AG04450 (cell line): ENCODE measurements around the gene RPTOR. TPM values are rescaled to one million over a fixed set of nuclear protein-coding genes. Genes with fewer than 3 reads are reported as not detected.

Experiments used
- CTCF ChIA-PET: fragments of 300-600, 350-600 bp; formaldehyde crosslinking; extraction: SDS; loops from one replicate; lab custom pipeline; 2022; ENCODE audit warnings: antibody characterized with exemption, inconsistent platforms; lab: Charles Lee
- POLR2A ChIA-PET: fragments of 350-600 bp; formaldehyde crosslinking; extraction: SDS; loops from one replicate; lab custom pipeline; 2021; ENCODE audit warnings: antibody characterized with exemption, inconsistent platforms; lab: Yijun Ruan, JAX
- DNase-seq: peaks from one replicate; pipeline ENCODE4 v3.0.0-alpha.2; 2011; ENCODE audit warnings: low read depth, low spot score
- H3K27ac ChIP-seq: one replicate; pipeline ENCODE4 v1.5.1; 2012; ENCODE audit warnings: low read depth, low read length, control low read depth
- H3K27me3 ChIP-seq: one replicate; pipeline ENCODE4 v1.6.0; 2012; ENCODE audit warnings: low read length; ENCODE audit not compliant: control insufficient read depth, insufficient read depth
- H3K4me3 ChIP-seq: 2 replicates; pipeline ENCODE4 v1.5.1; 2011; ENCODE audit warnings: mild to moderate bottlenecking, low read depth, low read length, control low read depth
- H3K9me3 ChIP-seq: 2 replicates; pipeline ENCODE4 v1.5.1; 2012; ENCODE audit warnings: low read length; ENCODE audit not compliant: control insufficient read depth, insufficient read depth
- polyA plus RNA-seq: library from polyadenylated mRNA; depleted of rRNA; stranded (reverse); fragments of >200 nt; gene quantifications from 2 replicates; pipeline ENCODE4 v1.2.3, GENCODE V29; 2011
- TF ChIP-seq, protein P1 (sequence below): IDR thresholded peaks from 2 replicates; pipeline ENCODE4 v1.5.1; 2011; ENCODE audit warnings: low read depth, low read length, control low read depth, inconsistent platforms

RPTOR gene
- polyA plus RNA-seq, 1 experiment, result 6.2 TPM

- no peaks in the 10 kb centered on the region; the same call in 1 of the 2 replicates for H3K9me3 ChIP-seq
- no peak overlapping the region for H3K27ac ChIP-seq
- no peak for DNase-seq
- POLR2A ChIA-PET, result no interaction called here
- CTCF ChIA-PET, result no interaction called here
- H3K27me3 ChIP-seq, result no peaks in the 10 kb centered on the region
- H3K4me3 ChIP-seq, result no peak overlapping the region
- TF ChIP-seq, protein P1, sequence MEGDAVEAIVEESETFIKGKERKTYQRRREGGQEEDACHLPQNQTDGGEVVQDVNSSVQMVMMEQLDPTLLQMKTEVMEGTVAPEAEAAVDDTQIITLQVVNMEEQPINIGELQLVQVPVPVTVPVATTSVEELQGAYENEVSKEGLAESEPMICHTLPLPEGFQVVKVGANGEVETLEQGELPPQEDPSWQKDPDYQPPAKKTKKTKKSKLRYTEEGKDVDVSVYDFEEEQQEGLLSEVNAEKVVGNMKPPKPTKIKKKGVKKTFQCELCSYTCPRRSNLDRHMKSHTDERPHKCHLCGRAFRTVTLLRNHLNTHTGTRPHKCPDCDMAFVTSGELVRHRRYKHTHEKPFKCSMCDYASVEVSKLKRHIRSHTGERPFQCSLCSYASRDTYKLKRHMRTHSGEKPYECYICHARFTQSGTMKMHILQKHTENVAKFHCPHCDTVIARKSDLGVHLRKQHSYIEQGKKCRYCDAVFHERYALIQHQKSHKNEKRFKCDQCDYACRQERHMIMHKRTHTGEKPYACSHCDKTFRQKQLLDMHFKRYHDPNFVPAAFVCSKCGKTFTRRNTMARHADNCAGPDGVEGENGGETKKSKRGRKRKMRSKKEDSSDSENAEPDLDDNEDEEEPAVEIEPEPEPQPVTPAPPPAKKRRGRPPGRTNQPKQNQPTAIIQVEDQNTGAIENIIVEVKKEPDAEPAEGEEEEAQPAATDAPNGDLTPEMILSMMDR, result no peak
Observed at GRCh38 chr17:80718428-80718827, 173.8 kb downstream of the RPTOR start.

GRCh38 chr17:80719449-80719848, 174.8 kb downstream of the RPTOR start:
- ChIA-PET POLR2A (no interaction called here), CTCF (interaction anchor here (1.3 kb wide), 1 partner anchor 292 kb away, joined by 3 read pairs; no protein-coding TSS in a partner anchor)
- TF ChIP-seq, protein P1, result no peak
- Histone ChIP-seq H3K27ac (no peak overlapping the region), H3K27me3 (no peaks in the 10 kb centered on the region), H3K9me3 (peaks cover under 1% of the 10 kb centered on the region; the same call in 1 of the 2 replicates), H3K4me3 (no peak overlapping the region)
- no peak for DNase-seq

GRCh38 chr17:80720610-80721577, 176.3 kb downstream of the RPTOR start:
- ChIA-PET POLR2A (no interaction called here), CTCF (interaction anchor here (1.1 to 1.3 kb wide), 2 partner anchors 35 to 294 kb away, joined by 3 to 4 read pairs; no protein-coding TSS in a partner anchor)
- Histone ChIP-seq H3K9me3 (peaks cover 4% of the 10 kb centered on the region; the same call in 1 of the 2 replicates), H3K27ac (no peak overlapping the region), H3K4me3 (no peak overlapping the region), H3K27me3 (no peaks in the 10 kb centered on the region)
- no peak for DNase-seq
- TF ChIP-seq, protein P1, result no peak

DNA sequence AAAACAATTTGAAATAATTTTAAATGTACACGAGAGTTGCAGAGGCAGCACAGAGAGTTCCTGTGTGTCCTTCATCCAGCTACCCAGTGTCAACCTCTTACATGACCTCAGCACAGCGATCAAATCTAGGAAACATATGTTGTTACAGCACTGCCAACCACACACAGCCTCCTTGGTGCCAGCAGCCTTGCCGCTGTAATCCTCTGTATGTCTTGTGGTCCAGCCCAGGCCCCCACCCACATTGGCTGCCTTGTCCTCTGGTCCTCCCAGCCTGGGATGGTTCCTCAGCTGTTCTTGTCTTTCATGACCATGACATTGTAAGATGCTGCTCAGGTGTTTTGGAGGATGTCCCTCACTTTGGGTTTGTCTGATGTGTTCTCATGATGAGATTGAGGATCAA, 178.0 kb downstream of the RPTOR start:
- DNase-seq, result no peak
- Histone ChIP-seq H3K27me3 (no peaks in the 10 kb centered on the region), H3K9me3 (peaks cover 4% of the 10 kb centered on the region; the same call in 1 of the 2 replicates), H3K4me3 (no peak overlapping the region), H3K27ac (no peak overlapping the region)
- TF ChIP-seq, protein P1, result no peak
- ChIA-PET CTCF (no interaction called here), POLR2A (no interaction called here)

- Histone ChIP-seq H3K4me3 (no peak overlapping the region), H3K27me3 (no peaks in the 10 kb centered on the region), H3K27ac (peak overlapping the region; percentile 39), H3K9me3 (peaks cover 4% of the 10 kb centered on the region; the same call in 1 of the 2 replicates)
- CTCF ChIA-PET, result no interaction called here
- no peak for DNase-seq
- POLR2A ChIA-PET, result no interaction called here
- TF ChIP-seq, protein P1, result no peak
Observed at GRCh38 chr17:80724775-80725266, 180.2 kb downstream of the RPTOR start.
